CD4-positive, alpha-beta T cell treated with Interferon gamma for 1 hour (primary cell): ENCODE measurements around the gene AKR1B15.
"Not testable (repeated sequence)": the region's sequence is repeated elsewhere in the genome, so short reads cannot be mapped to it uniquely, and the experiment has no call there.

Source experiments
- DNase-seq: peaks from one replicate; pipeline ENCODE4 v3.0.0-alpha.2; 2020

AKR1B15 gene

DNA sequence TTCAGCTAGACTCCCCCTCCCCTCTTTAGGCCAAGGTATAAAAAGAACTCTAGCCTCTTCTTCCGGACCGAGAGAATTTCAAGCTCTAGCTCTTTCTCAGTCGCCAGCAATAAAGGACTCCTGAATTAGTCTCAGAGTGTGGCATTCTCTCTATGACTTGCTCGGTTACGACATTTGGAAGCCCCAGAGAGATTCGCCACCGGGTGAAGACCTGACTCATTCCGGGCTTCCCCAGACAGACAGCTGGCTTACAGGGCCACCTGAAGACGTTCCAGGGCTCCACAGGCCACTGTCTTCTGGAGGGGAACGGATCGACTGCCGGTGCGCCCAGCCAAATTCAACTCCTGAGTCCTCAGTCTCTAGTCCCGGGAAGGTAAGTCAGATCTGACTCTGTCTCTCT, at the start of gene AKR1B15:
Gene AKR1B15, plus strand, starts transcription at position 234 of the 400 bp plus-strand sequence. CDS start 15,510 bp downstream, outside the sequence.
- DNase-seq = no peak

DNA sequence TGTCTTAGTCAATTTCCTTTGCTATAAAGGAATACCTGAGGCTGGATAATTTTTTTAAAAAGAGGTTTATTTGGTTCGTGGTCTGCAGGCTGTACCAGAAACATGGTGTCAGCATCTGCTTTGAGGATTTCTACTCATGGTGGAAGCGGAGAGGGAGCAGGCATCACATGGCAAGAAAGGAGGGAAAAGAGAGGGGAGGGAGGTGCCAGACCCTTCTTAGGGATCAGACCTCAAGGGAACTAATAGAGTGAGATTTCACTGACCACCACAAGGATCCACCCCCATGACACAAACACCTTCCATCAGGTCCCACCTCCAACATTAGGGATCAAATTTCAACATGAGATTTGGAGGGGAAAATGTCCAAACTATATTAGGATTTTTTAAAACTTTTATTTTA, 48.5 kb upstream of the AKR1B15 start:
- no peak for DNase-seq

DNA sequence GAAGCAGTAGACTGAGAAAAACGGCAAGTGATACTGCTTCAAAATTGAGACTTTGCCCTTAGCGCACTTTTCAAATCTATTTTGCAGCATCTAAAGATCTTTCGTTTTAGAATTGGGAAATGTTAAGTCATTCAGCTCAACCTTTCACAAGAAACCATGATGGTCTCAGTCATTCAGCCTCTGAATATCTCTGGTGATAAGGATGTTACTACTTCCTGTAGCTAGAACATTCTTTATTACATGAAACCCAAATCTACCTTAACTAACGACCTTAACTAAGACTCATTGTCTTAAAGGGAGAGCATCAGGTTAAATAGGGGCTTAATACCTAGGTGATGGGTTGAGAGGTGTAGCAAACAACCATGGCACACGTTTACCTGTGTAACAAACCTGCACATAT, 47.9 kb upstream of the AKR1B15 start:
- DNase-seq = no peak

DNA sequence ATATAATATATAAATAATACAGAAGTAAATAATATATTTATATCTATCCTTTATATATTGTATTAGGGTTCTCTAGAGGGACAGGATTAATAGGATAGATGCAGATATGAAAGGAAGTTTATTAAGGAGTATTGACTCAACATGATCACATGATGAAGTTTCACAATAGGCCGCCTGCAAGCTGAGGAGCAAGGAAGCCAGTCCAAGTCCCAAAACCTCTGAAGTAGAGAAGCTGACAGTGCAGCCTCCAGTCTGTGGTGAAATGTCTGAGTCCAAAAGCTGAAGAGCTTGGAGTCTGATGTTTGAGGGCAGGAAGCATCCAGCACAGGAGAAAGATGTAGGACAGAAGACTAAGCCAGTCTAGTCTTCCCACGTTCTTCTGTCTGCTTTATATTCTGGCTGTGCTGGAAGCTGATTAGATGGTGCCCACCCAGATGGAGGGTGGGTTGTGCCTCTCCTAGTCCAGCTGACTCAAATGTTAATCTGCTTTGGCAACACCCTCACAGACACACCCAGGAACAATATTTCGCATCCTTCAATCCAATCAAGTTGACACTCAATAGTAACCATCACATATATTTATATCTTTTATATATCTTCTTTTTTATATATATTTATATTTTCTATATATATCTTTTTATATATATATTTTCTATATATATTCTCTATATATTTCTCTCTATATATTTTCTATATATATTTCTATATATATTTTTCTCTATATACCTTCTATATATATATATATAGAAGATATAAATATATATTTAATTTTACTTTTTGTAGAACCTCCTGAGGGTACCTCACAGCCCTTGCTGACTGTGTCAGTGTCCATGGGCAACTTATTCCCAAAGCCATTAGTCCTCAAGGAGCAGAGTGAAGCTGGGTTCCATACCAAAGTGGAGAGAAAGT, 46.2 kb upstream of the AKR1B15 start:
- DNase-seq = peak; percentile 8

DNA sequence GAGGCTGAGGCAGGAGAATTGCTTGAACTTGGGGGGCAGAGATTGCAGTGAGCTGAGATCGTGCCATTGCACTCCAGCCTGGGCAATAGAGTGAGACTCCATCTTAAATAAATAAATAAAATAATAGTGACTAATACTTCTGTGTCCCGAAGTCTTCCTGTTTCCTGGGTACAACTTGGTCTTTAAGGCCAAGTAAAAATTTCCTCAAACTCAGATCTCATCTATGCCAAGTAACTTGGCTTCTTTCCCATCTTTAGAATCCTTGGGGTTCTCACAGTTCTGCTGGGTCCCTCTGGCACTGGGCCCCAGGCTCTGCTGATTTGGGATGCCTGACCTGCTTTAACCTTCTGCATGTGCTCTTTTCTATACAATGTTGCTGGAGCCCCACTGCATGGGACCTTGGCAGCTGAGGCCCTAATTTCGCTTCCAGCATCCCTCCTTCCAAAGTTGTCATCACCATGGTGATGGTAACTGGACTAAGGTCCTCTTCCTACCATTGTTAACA, 44.2 kb upstream of the AKR1B15 start:
- no peak for DNase-seq

DNA sequence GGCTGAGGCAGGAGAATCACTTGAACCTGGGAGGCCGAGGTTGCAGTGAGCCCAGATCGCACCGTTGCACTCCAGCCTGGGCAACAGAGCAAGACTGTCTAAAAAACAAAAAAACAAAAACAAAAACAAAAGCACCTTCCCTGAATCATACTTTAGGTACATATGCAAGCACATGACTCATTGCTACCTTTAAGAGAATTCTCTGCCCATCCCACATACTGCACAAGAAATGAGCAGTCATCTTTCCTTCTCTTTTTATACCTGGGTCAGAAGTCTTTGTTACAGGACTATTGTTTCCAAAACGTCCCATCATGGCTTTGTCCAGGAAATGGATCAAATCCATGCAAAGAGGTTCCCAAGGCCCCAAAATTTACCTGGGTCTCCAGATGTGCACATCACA, 43.1 kb upstream of the AKR1B15 start:
- no peak for DNase-seq

DNA sequence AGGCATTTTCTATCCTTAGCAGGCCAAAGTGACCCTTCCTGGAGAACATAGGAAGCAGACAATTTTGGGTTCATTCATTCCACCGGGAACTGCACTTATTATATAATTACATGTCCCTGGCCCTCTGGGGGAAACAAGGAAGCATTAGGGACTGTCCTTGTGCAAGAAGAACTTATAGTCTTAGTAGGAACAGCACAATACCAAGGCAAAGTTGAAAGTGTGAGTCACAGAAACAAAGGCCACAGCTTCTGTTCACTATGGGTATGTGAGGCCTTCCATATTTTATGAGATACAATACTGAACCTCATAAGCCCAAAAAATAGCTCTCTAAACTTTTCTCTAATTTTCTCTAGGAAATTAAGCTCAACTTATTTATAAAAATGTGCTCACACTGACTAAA, 39.9 kb upstream of the AKR1B15 start:
- no peak for DNase-seq

DNA sequence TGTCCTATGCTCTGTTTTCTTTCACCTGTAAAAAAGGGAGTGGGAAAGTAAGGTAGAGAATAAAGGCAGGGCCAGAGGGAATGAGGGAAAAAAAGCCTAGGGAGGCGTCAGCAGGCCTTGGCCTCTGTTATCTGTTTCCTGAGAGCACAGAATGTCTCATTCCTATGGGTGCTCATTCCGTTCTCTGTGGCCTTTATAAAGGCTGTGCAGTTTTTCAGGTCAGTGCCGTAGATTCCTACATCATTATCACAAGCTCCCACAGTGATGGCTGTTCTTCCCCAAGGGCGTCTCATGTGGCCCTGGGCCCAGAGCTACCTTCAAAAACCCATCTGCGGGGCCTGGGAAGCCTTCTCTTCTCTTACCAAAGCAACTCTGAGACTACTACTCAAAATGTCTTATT, 38.3 kb upstream of the AKR1B15 start:
- DNase-seq = no peak

DNA sequence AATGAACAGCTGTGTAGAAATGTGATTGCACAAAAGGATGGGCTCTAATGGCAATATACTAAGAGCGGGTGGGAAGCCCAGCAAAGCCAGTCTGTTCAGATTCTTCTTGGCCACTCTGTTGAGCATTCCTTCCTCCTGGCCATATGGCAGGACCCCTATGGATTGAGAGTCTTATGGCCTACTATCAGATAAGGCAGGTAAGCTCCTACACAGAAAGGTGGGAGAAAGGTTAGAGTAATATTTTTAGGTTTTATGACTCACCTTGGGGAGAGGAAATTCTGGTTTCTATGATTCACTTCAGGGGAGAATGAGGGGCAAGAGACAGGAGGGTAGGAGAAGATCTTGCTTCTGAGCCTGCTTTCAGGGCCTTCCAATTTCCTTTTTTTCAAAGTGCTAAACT, 36.6 kb upstream of the AKR1B15 start:
- DNase-seq = no peak

DNA sequence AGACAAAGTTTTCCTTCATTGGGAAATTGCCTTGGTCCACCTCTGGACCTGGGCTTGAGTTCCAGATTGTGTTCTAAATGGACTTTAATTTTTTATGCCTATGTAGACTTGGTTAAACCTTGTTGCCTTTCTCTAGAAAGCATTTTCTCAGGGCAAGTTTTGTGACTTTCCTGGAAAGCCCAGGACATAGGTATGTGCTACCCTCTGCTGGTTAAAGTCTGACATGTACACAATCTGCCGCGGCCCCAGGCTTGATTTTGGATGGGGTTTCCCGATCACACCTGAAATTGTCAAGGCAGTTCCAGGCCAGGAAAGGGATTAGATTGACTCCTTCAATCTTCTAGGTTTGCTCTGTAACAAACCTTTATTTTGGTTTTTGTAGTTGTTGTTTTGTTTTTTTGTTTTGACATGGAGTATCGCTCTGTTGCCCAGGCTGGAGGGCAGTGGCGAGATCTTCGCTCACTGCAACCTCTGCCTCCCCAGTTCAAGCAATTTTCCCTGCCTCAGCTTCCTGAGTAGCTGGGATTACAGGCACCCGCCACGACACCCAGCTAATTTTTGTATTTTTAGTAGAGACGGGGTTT, 35.6 kb upstream of the AKR1B15 start:
- no peak for DNase-seq

DNA sequence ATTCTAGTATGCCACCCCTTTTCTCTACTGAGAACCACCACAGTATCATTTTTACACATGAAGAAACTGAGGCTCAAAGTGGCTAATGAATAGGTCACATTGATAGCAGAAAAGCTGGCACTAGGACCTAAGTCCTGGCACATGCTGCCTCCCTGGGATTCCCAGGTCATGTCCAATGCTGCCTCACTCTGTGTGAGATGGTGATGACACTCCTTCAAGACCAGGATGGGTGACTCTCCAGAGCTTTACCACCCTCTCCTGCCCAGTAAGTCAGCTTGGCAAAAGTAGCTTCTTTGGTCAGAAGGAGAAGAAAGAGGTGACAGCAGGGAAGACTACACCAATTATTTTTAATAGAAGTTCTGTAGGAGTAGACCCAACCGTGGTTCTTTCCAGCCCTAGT, 34.8 kb upstream of the AKR1B15 start:
- no peak for DNase-seq

DNA sequence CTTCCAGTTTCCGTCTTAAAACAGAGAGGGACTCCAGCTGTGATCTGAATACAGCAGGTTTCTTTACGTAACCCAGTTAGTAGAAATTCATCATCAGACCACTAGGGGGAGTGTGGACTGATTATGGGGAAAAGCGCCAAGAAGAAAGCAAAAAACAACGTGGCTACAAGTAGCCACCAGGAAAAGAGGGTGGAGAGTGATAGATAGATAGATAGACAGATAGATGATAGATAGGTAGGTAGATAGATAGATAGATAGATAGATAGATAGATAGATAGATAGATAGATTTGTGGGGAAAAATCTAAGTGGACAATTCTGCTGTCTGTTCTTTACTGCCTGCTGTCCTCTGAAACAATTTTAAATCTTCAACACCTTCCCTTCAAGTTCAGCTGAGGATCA, 34.2 kb upstream of the AKR1B15 start:
- no peak for DNase-seq

DNA sequence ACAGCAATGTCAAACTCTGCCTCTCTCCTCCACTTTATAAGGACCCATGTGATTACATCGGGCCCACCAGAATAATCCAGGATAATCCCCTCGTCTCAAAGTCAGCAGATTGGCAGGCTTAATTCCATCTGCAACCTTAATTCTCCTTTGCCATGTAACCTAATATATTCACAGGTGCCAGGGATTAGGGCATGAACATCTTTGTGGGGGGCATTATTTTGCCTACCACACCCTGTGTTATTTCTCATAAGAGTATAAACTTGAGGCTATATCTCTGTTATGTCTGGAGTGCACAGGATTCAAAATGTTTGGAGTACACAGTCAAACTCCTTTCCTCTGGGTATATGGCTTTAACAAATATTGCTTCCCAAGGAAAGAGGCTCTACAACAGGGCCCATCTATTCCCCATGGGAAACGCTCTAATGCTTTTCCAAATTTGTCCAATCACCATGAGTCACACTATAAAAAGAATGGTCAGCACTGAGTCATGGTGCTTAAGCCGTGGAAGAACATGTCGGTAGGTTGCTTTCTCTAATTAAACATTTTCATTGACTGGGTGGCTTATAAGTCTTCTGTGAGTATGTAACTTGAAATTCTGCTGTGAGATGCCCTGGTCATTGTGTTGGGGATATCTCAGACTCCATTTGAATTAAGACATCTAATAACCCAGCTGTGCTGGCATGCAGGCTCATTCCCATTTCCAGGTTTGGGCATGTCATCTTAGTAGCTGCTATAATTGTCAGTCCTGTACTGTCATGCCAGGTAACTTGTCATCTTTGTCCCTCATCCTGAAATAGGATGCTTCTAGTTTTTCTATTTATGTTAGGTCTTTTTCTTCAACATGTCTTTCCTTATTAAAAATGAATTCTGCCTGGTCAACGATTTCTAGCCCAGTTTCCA, 33.1 kb upstream of the AKR1B15 start:
- no peak for DNase-seq

DNA sequence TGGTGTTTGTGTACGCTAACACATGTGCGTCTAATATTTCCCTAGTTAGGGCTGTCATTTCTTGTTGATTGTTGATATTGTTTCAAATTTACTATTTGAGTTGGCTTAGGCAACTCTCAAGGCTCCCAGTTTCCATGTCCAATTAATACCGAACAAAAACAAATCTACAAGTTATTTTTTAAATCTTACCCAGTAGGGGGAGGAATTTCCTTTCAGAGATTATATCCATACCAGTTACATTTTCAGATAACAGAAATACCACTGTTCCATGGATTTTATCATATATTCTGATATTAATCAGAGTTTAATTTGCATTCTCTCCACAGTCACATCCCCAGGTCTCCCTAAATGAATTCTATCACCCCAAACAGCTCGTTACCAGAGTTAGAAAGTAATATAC, 28.8 kb upstream of the AKR1B15 start:
- no peak for DNase-seq

DNA sequence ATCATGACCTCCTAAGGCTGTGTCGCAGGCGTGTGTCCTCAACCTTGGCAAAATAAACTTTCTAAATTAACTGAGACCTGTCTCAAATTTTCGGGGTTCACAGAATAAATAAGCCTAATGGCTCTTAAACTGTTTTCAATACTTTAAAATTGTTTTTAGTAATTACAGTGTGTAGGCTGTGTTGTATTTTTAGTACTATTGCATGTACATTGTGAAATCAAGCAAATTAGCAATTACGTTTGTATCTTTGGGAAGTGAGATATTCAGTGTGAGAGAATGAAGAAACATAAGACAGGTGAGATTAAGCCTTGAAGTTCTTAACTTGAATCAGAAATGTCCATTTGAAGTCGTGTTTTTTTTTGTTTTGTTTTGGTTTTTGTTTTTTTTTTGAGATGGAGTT, 26.3 kb upstream of the AKR1B15 start:
- DNase-seq = no peak

DNA sequence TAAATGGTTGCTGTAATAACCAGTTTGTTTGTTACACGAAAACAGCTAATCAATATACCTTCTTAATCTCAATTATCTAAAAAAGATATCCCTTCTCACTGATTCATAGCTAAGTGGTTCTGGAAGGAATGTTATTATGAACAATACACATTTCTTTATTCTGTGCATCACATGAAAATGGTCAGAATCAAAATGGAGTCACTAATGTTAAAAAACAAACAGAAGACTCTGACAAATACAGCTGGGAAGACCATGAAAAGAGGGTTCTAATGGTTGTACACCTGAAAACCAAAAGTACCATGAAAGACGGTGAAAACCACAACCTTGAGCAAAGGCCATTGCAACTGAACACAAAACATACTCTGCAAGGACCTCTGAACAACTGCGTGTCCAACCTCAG, 23.5 kb upstream of the AKR1B15 start:
- DNase-seq = not testable (repeated sequence)

DNA sequence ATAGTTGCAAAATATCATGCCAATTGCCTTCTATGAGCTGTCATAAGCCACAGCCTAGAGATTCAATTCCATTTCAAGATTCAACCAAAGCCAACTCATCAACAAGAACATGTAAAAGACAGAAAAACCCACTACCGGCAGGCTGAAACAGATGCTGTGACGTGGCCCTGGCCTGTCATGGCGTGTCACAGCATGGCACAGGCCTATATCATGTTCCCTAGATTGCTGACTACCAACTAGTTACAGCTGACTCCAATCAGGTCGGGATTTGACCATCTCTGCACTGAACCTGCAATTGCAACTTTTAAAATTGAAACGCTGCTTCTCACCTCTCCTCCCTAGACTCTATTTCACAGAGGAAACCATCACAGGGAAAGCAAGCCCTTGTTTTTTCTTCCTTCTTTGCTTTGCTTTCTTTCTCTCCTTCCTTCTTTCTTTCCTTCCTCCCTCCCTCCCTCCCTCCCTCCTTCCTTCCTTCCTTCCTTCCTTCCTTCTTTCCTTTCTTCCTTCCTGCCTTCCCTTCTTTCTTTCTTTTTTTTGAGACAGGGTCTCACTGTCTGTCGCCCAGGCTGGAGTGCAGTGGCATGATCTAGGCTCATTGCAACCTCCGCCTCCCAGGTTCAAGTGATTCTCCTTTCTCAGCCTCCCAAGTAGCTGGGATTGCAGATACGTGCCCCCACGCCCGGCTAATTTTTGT, 22.2 kb upstream of the AKR1B15 start:
- not testable (repeated sequence) for DNase-seq

DNA sequence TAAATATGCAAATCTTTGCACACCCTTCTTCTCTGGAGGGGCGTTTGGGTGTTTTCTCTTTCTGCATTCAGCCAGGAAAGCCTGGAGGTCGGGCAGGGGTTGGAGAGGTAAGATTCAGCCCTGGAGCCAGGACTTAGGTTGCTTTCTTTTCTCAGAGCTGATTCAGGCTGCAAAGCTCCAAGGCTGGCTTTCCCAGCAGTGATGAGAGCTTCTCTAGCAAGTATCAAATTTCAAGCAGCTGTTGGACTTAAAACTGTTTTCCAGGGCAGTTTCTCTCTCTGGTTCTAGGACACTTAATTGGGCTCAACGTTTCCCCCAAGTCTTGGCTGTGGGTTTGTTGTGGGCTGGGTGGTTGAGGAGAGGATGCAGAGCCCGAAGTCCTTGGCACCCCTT, 20.9 kb upstream of the AKR1B15 start:
- DNase-seq = no peak

DNA sequence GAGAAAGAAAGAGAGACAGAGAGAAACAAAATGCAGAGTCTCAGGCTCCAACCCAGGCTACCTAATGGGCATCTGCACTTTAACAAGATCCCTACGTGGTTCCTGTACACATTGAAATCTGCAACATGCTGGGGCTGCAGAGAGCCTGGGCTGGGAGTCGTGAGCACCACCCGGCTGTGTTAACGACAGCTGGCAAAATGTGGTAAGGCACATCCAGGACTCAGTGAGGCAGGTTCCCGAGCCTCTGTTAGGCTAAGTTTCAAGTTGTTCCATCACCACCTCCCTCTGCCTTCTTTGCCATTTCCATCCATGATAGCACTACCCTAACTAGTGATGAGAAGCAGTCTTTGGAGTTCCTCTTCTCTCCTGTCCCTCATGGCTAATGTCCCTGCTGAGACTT, 20.2 kb upstream of the AKR1B15 start:
- DNase-seq = no peak

DNA sequence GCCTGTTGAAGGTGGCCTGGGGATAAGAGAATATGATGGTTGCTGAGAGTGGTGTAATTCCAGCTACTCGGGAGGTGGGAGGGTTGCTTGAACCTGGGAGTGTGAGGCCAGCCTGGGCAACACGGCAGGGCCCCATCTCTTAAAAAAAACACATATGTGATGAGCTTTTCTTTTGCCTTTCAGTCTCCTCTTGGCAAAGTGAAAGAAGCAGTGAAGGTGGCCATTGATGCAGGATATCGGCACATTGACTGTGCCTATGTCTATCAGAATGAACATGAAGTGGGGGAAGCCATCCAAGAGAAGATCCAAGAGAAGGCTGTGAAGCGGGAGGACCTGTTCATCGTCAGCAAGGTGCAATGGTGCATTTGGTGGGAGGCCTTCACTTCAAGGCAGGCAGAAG, 18.4 kb upstream of the AKR1B15 start:
- DNase-seq = no peak

DNA sequence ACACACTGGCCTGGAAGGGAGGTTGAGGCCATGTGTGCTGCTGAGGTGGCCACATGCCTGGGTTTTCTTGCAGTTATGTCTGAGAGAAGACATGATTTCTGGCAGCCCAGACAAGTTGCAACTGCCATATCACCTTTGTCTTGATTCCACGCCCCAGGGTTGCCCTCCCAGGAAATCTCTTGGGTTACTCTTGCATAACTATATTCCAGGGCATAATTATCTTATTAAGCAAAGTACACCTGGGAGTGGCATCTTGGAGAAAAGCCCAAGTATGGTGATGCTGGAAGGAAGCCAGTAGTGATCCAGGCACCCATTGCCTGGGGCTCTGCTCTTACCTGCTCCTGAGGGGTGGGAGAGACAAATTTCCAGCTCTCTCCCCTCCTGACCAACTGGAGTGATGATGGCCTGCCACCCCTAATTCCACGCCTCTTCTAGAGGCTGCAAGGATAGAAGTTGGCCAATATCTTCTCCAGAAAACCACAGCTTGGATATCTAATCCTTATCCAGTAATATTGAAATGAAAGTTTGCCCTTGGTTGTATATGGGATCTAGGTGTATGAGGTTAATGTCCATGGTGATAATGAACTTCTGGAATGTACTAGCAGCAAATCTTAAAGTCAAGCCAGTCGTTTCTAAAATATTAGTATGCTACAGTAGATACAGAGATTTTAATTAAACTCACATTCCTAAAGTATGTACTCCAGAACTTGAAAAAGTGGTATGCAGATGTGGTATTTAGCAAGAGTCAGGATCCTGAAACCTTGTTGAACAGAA, 16.5 kb upstream of the AKR1B15 start:
- no peak for DNase-seq

DNA sequence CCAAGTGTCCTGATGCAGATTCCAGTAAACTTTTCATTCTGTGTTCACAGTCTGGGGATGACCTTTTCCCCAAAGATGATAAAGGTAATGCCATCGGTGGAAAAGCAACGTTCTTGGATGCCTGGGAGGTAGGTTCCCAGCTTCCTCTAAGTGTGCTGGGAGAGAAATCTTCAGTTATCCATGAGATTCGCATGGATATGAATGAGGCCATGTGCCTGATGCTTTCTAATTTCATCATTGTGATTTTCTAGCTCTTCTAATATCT, 16.0 kb upstream of the AKR1B15 start:
- DNase-seq = no peak
